ENCODE results near the gene RMND5A.

DNA sequence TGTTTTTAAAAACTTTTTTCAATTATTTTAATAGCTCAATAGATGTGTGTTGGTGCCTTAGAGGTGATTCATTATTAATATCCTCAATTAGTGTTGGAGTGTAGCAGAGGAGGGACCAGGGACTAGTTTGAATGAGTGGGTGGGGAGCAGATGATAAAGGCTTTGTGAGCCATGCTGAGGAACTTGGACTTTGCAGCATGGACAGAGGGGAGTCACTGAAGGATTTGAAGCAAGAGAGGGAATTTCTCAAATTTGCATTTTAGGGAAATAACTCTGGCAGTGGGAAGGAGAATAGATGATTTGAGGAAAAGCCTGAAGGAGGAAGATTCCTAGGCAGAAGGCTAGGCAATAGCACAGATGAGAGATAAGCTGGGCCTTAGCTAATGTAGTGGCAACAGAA lies 42.3 kb upstream of the RMND5A start:
- TF ChIP-seq POLR2A (IDR thresholded peaks at IDR 0.05), result no peak
- TF ChIP-seq, protein P1, sequence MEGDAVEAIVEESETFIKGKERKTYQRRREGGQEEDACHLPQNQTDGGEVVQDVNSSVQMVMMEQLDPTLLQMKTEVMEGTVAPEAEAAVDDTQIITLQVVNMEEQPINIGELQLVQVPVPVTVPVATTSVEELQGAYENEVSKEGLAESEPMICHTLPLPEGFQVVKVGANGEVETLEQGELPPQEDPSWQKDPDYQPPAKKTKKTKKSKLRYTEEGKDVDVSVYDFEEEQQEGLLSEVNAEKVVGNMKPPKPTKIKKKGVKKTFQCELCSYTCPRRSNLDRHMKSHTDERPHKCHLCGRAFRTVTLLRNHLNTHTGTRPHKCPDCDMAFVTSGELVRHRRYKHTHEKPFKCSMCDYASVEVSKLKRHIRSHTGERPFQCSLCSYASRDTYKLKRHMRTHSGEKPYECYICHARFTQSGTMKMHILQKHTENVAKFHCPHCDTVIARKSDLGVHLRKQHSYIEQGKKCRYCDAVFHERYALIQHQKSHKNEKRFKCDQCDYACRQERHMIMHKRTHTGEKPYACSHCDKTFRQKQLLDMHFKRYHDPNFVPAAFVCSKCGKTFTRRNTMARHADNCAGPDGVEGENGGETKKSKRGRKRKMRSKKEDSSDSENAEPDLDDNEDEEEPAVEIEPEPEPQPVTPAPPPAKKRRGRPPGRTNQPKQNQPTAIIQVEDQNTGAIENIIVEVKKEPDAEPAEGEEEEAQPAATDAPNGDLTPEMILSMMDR (IDR thresholded peaks at IDR 0.05), result no peak
- TF ChIP-seq EP300 (IDR thresholded peaks at IDR 0.05), result no peak
